GM12878 (cell line): ENCODE results near the gene RFX3. TPM values are rescaled to one million over a fixed set of nuclear protein-coding genes. Genes with fewer than 3 reads are reported as not detected.

Experiments used
- ATAC-seq: fragments of 200-7000 bp; cut with Tn5 transposase; 3 replicates; pipeline ENCODE4 v1.9.1; 2020; ENCODE audit warnings: mild to moderate bottlenecking, moderate library complexity
- BruUV-seq: library from RNA; stranded (reverse); fragments of 400-500 nt; replicated peaks from 2 replicates; lab custom pipeline; 2021; lab: Mats Ljungman, UMichigan
- CTCF ChIA-PET: fragments of 300-600 bp; sonication (Branson Sonifier 250); formaldehyde crosslinking; extraction: SDS; loops from one replicate; lab custom pipeline; 2021; ENCODE audit warnings: inconsistent platforms; lab: Yijun Ruan, JAX
- POLR2A ChIA-PET: fragments of 350-600 bp; formaldehyde crosslinking; extraction: SDS; loops from one replicate; lab custom pipeline; 2021; ENCODE audit warnings: inconsistent platforms; lab: Charles Lee
- RAD21 ChIA-PET: fragments of 300-600 bp; sonication (Branson Sonifier 250); formaldehyde crosslinking; loops from one replicate; lab custom pipeline; 2023; ENCODE audit warnings: antibody characterized with exemption; ENCODE audit not compliant: unreplicated experiment; lab: Charles Lee
- SMC1A ChIA-PET: fragments of 300-600 bp; sonication (Branson Sonifier 250); formaldehyde crosslinking; loops from one replicate; lab custom pipeline; 2023; ENCODE audit not compliant: unreplicated experiment, uncharacterized antibody; lab: Charles Lee
- DNase-seq: peaks from one replicate; pipeline ENCODE4 v3.0.0-alpha.2; 2011; ENCODE audit warnings: low read depth, low spot score
- FAIRE-seq: peaks from 3 replicates; lab custom pipeline; 2011; peaks lifted over from hg19 to GRCh38; lab: Jason Lieb, UNC
- H2AFZ ChIP-seq: 2 replicates; pipeline ENCODE4 v1.6.0; 2011; ENCODE audit warnings: low read depth, low read length, control low read depth; ENCODE audit not compliant: control insufficient read depth
- H3K27ac ChIP-seq: 2 replicates; pipeline ENCODE4 v1.5.1; 2011; ENCODE audit warnings: control low read depth; ENCODE audit not compliant: control insufficient read depth, insufficient read depth
- H3K27me3 ChIP-seq, 2 experiments: replicated peaks in 1 of 2; 2 replicates each; pipeline versions ENCODE4 v1.6.0 to v1.6.1; 2011; ENCODE audit warnings: low read length in 1 of 2; ENCODE audit not compliant: control insufficient read depth in 2 of 2, insufficient read depth in 2 of 2
- H3K36me3 ChIP-seq, 2 experiments: 2 replicates each; pipeline ENCODE4 v1.5.1; 2011; ENCODE audit warnings: low read length in 1 of 2; ENCODE audit not compliant: control insufficient read depth in 2 of 2, insufficient read depth in 2 of 2
- H3K4me1 ChIP-seq: 2 replicates; pipeline ENCODE4 v1.6.1; 2011; ENCODE audit warnings: mild to moderate bottlenecking, low read length, moderate library complexity, mixed read lengths; ENCODE audit not compliant: control insufficient read depth, insufficient read depth
- H3K4me2 ChIP-seq: 2 replicates; pipeline ENCODE4 v1.6.0; 2011; ENCODE audit warnings: control low read depth; ENCODE audit not compliant: control insufficient read depth, insufficient read depth
- H3K4me3 ChIP-seq: fragments of 200-600 bp; sonication (generic); 2 replicates; pipeline ENCODE4 v1.5.1; 2016
- H3K79me2 ChIP-seq: 2 replicates; pipeline ENCODE4 v1.6.0; 2011; ENCODE audit warnings: low read length; ENCODE audit not compliant: control insufficient read depth, insufficient read depth
- H3K9ac ChIP-seq: 2 replicates; pipeline ENCODE4 v1.8.0; 2011; ENCODE audit warnings: low read length, control low read depth, mixed read lengths; ENCODE audit not compliant: control insufficient read depth, insufficient read depth
- H3K9me3 ChIP-seq: replicated peaks from 3 replicates; pipeline ENCODE4 v1.5.1; 2011; ENCODE audit warnings: mild to moderate bottlenecking, low read length; ENCODE audit not compliant: control insufficient read depth, insufficient read depth
- H4K20me1 ChIP-seq: 2 replicates; pipeline ENCODE4 v1.6.0; 2011; ENCODE audit not compliant: control insufficient read depth, insufficient read depth
- CHD2 ChIP-seq: IDR thresholded peaks from 2 replicates; pipeline ENCODE4 v1.6.1; 2011; ENCODE audit warnings: low read depth, low read length, improper control_type of control experiment, borderline replicate concordance
- CREM ChIP-seq: IDR thresholded peaks from 2 replicates; pipeline ENCODE4 v1.6.1; 2014; ENCODE audit warnings: antibody characterized with exemption, low read depth
- DPF2 ChIP-seq: fragments of 450-650 bp; IDR thresholded peaks from 2 replicates; pipeline ENCODE4 v1.6.1; 2017; ENCODE audit warnings: mild to moderate bottlenecking
- EGR1 ChIP-seq, 2 experiments: IDR thresholded peaks; 1 replicate in 1 of 2; 2 replicates in 1 of 2; pipeline ENCODE4 v1.6.1; 2011 to 2012; ENCODE audit warnings: low read depth in 2 of 2, low read length in 2 of 2, borderline replicate concordance in 1 of 2, mild to moderate bottlenecking in 1 of 2, moderate library complexity in 1 of 2
- ESRRA ChIP-seq: IDR thresholded peaks from 2 replicates; pipeline ENCODE4 v1.6.1; 2012; ENCODE audit warnings: mild to moderate bottlenecking, low read length, improper control_type of control experiment
- IKZF2 ChIP-seq, 2 experiments: fragments of 450-650 bp; IDR thresholded peaks; 2 replicates each; pipeline ENCODE4 v1.6.1; 2017; ENCODE audit warnings: mild to moderate bottlenecking in 2 of 2, moderate library complexity in 2 of 2
- IRF4 ChIP-seq: IDR thresholded peaks from 2 replicates; pipeline ENCODE4 v1.6.1; 2011; ENCODE audit warnings: low read depth, low read length
- JUNB ChIP-seq: IDR thresholded peaks from 2 replicates; pipeline ENCODE4 v1.6.1; 2016; ENCODE audit warnings: antibody characterized with exemption, mild to moderate bottlenecking
- KLF5 ChIP-seq: fragments of 450-650 bp; IDR thresholded peaks from 2 replicates; pipeline ENCODE4 v1.6.1; 2014; ENCODE audit warnings: mild to moderate bottlenecking; ENCODE audit not compliant: partially characterized antibody
- MTA2 ChIP-seq: fragments of 450-650 bp; IDR thresholded peaks from 2 replicates; pipeline ENCODE4 v1.6.1; 2016; ENCODE audit warnings: low read depth, mild to moderate bottlenecking, moderate library complexity
- MXI1 ChIP-seq: fragments of 150-350 bp; IDR thresholded peaks from 2 replicates; pipeline ENCODE4 v1.6.1; 2011; ENCODE audit warnings: low read depth, mild to moderate bottlenecking, inconsistent platforms, low read length, improper control_type of control experiment
- MYC ChIP-seq: IDR thresholded peaks from 2 replicates; pipeline ENCODE4 v1.6.1; 2011; ENCODE audit warnings: mild to moderate bottlenecking, low read length, moderate library complexity, inconsistent platforms; ENCODE audit not compliant: insufficient read depth, insufficient replicate concordance, insufficient read length, severe bottlenecking
- POLR2A ChIP-seq: IDR thresholded peaks from 2 replicates; pipeline ENCODE4 v1.6.1; 2011; ENCODE audit warnings: low read depth, mild to moderate bottlenecking, low read length
- RFX5 ChIP-seq: IDR thresholded peaks from 2 replicates; pipeline ENCODE4 v1.6.1; 2011; ENCODE audit warnings: low read depth, low read length, improper control_type of control experiment
- SP1 ChIP-seq: IDR thresholded peaks from one replicate; pipeline ENCODE4 v1.6.1; 2011; ENCODE audit warnings: low read depth, low read length
- SREBF1 ChIP-seq: IDR thresholded peaks from 2 replicates; pipeline ENCODE4 v1.6.1; 2012; ENCODE audit warnings: mild to moderate bottlenecking, low read length
- TCF12 ChIP-seq: IDR thresholded peaks from 2 replicates; pipeline ENCODE4 v1.6.1; 2011; ENCODE audit warnings: low read depth, mild to moderate bottlenecking, low read length
- TCF7 ChIP-seq: IDR thresholded peaks from 2 replicates; pipeline ENCODE4 v1.6.1; 2014; ENCODE audit warnings: antibody characterized with exemption, borderline replicate concordance
- WGBS: methylation state at CpG from one replicate; pipeline ENCODE4 v1.1.6; 2016; ENCODE audit warnings: low lambda C conversion rate; ENCODE audit not compliant: insufficient replicate concordance, insufficient coverage; ENCODE audit errors: missing lambda C conversion rate; 5-methylcytosine and 5-hydroxymethylcytosine counted together
- in situ Hi-C: fragments of 300-500 bp; cut with MboI; formaldehyde crosslinking; loops from 9 replicates; pipeline ENCODE4 v1.14.3; 2018; ENCODE audit warnings: mixed read lengths
- intact Hi-C: fragments of 100-400 bp; cut with micrococcal nuclease; formaldehyde crosslinking; loops from one replicate; pipeline ENCODE4 v1.14.2; 2022; ENCODE audit not compliant: unreplicated experiment
- polyA plus RNA-seq, 11 experiments: library from polyadenylated mRNA; depleted of rRNA in 4 of 11; unstranded in 6 of 11; stranded (reverse) in 5 of 11; fragments of >200 nt; fragmentation: Nextera tagmentation in 4 of 11; fragmentation: Illumina TruSeq in 1 of 11; extraction: Ambion mirVana in 4 of 11; extraction: Trizol in 1 of 11; gene quantifications; 1 replicate in 1 of 11; 2 replicates in 10 of 11; pipeline versions ENCODE4 v1.2.1 to v1.2.3, GENCODE V29; 2011 to 2016; ENCODE audit warnings: inconsistent platforms in 2 of 11, missing spikeins in 2 of 11, low read depth in 1 of 11
- total RNA-seq, 4 experiments: library from RNA; depleted of rRNA in 3 of 4; stranded (reverse); fragments of >200 nt in 3 of 4; fragmentation: Illumina TruSeq in 1 of 4; extraction: Trizol in 1 of 4; gene quantifications; 2 replicates each; pipeline versions ENCODE4 v1.2.1 to v1.2.3, GENCODE V29; 2013 to 2021
- TF ChIP-seq, protein P1 (sequence below): fragments of 450-650 bp; IDR thresholded peaks from 2 replicates; pipeline ENCODE4 v1.6.1; 2017; ENCODE audit warnings: mild to moderate bottlenecking, low read depth, inconsistent platforms; ENCODE audit not compliant: poor library complexity, severe bottlenecking
- TF ChIP-seq, protein P2 (sequence below): fragments of 450-650 bp; IDR thresholded peaks from 2 replicates; pipeline ENCODE4 v1.6.1; 2016; ENCODE audit warnings: mild to moderate bottlenecking, moderate library complexity, borderline replicate concordance

Gene RFX3
- total and polyA plus RNA-seq, 10 of the 15 experiments (the other 5 are each of a cell fraction or from before 2014, with no cell fraction given), result 1.2 to 26.4 (median 6.7) TPM

DNA sequence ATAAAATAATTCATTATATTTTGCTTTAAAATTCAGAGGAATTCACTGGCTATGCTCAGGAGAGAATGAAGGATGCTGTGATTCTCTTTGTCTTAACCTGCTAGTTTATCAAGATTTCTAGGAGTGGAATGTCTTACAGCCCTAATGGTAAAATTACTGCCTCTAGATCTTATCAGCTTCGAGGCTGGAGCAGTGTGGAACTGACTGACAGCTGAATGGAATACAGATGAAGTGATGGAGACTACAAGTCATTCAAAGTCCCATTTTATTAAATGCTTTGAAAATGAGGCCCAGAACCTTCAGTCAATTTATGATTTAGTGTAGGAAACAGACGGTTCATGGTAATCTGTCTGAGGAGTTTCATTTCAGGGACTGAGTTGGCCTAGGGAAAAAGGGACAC lies 202.1 kb downstream of the RFX3 start:
- Histone ChIP-seq H3K4me3 (no peak overlapping the region), H3K9ac (no peak overlapping the region), H3K27me3 (no peaks in the 10 kb centered on the region), H3K4me1 (no peaks in the 10 kb centered on the region), H4K20me1 (no peaks in the 10 kb centered on the region), H3K4me2 (no peak overlapping the region), H3K9me3 (no peaks in the 10 kb centered on the region; the same call in 2 of the 3 replicates), H3K36me3 (no peaks in the 10 kb centered on the region; a peak in 1 of 4 replicates), H2AFZ (no peak overlapping the region), H3K27ac (no peak overlapping the region), H3K79me2 (no peaks in the 10 kb centered on the region)
- no TSS peak for BruUV-seq
- intact Hi-C loops (no loop called here), in situ Hi-C loops (no loop called here)
- DNase-seq, result no peak
- WGBS, result 78% methylated on average over 2 of the region's 2 CpGs
- ChIA-PET SMC1A (interaction anchor here (1.4 kb wide), 2 partner anchors 12 to 117 kb away, joined by 4 to 5 read pairs; no protein-coding TSS in a partner anchor), CTCF (interaction anchor here (0.7 kb wide), 1 partner anchor 147 kb away, joined by 5 read pairs; no protein-coding TSS in a partner anchor), POLR2A (no interaction called here), RAD21 (no interaction called here)
- no peak for ATAC-seq
- no peak for TF ChIP-seq MXI1
- no peak for TF ChIP-seq CREM
- TF ChIP-seq TCF12, result no peak
- no peak for TF ChIP-seq CHD2
- no peak for TF ChIP-seq SP1
- no peak for TF ChIP-seq KLF5
- TF ChIP-seq, protein P1, sequence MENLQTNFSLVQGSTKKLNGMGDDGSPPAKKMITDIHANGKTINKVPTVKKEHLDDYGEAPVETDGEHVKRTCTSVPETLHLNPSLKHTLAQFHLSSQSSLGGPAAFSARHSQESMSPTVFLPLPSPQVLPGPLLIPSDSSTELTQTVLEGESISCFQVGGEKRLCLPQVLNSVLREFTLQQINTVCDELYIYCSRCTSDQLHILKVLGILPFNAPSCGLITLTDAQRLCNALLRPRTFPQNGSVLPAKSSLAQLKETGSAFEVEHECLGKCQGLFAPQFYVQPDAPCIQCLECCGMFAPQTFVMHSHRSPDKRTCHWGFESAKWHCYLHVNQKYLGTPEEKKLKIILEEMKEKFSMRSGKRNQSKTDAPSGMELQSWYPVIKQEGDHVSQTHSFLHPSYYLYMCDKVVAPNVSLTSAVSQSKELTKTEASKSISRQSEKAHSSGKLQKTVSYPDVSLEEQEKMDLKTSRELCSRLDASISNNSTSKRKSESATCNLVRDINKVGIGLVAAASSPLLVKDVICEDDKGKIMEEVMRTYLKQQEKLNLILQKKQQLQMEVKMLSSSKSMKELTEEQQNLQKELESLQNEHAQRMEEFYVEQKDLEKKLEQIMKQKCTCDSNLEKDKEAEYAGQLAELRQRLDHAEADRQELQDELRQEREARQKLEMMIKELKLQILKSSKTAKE, result no peak
- no peak for TF ChIP-seq DPF2
- TF ChIP-seq IRF4, result no peak
- TF ChIP-seq, protein P2, sequence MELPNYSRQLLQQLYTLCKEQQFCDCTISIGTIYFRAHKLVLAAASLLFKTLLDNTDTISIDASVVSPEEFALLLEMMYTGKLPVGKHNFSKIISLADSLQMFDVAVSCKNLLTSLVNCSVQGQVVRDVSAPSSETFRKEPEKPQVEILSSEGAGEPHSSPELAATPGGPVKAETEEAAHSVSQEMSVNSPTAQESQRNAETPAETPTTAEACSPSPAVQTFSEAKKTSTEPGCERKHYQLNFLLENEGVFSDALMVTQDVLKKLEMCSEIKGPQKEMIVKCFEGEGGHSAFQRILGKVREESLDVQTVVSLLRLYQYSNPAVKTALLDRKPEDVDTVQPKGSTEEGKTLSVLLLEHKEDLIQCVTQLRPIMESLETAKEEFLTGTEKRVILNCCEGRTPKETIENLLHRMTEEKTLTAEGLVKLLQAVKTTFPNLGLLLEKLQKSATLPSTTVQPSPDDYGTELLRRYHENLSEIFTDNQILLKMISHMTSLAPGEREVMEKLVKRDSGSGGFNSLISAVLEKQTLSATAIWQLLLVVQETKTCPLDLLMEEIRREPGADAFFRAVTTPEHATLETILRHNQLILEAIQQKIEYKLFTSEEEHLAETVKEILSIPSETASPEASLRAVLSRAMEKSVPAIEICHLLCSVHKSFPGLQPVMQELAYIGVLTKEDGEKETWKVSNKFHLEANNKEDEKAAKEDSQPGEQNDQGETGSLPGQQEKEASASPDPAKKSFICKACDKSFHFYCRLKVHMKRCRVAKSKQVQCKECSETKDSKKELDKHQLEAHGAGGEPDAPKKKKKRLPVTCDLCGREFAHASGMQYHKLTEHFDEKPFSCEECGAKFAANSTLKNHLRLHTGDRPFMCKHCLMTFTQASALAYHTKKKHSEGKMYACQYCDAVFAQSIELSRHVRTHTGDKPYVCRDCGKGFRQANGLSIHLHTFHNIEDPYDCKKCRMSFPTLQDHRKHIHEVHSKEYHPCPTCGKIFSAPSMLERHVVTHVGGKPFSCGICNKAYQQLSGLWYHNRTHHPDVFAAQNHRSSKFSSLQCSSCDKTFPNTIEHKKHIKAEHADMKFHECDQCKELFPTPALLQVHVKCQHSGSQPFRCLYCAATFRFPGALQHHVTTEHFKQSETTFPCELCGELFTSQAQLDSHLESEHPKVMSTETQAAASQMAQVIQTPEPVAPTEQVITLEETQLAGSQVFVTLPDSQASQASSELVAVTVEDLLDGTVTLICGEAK, result no peak
- no peak for TF ChIP-seq EGR1 (IDR thresholded peaks at IDR 0.05; ENCODE audit: borderline replicate concordance in 1 of 2, low read depth in 2 of 2, low read length in 2 of 2)
- no peak for TF ChIP-seq ESRRA
- TF ChIP-seq TCF7, result no peak
- no peak for TF ChIP-seq MTA2
- TF ChIP-seq MYC, result no peak
- no peak for TF ChIP-seq SREBF1
- TF ChIP-seq IKZF2 (IDR thresholded peaks at IDR 0.05), result no peak
- TF ChIP-seq POLR2A, result no peak
- TF ChIP-seq JUNB, result no peak
- no peak for TF ChIP-seq RFX5
- FAIRE-seq, result peak; percentile 65
